SJCRH30 (cell line): ENCODE results near the gene C1orf52. TPM values are rescaled to one million over a fixed set of nuclear protein-coding genes. Genes with fewer than 3 reads are reported as not detected.

Experiments used
- DNase-seq, 2 experiments: peaks; one replicate each; pipeline ENCODE4 v3.0.0-alpha.2; 2015 to 2020
- H3K27ac ChIP-seq: fragments of 250-450 bp; sonication (Bioruptor Pico); 2 replicates; pipeline ENCODE4 v1.5.1; 2020; ENCODE audit warnings: mild to moderate bottlenecking, moderate library complexity
- H3K27me3 ChIP-seq: fragments of 250-450 bp; sonication (Bioruptor Pico); 2 replicates; pipeline ENCODE4 v1.5.1; 2020; ENCODE audit warnings: mild to moderate bottlenecking, moderate library complexity
- H3K36me3 ChIP-seq: fragments of 250-450 bp; sonication (Bioruptor Pico); 2 replicates; pipeline ENCODE4 v1.5.1; 2020; ENCODE audit warnings: mild to moderate bottlenecking, moderate library complexity
- H3K4me1 ChIP-seq: fragments of 250-450 bp; sonication (Bioruptor Pico); 2 replicates; pipeline ENCODE4 v1.5.1; 2020; ENCODE audit warnings: mild to moderate bottlenecking, moderate library complexity
- H3K4me3 ChIP-seq: fragments of 250-450 bp; sonication (Bioruptor Pico); 2 replicates; pipeline ENCODE4 v1.5.1; 2020; ENCODE audit warnings: mild to moderate bottlenecking, moderate library complexity
- H3K9me3 ChIP-seq: fragments of 250-450 bp; sonication (Bioruptor Pico); replicated peaks from 2 replicates; pipeline ENCODE4 v1.5.1; 2020; ENCODE audit warnings: mild to moderate bottlenecking, moderate library complexity
- total RNA-seq: library from RNA; depleted of rRNA; stranded (reverse); fragments of >200 nt; shearing (Covaris generic); gene quantifications from 2 replicates; pipeline ENCODE4 v1.2.3, GENCODE V29; 2014

C1orf52 gene
- total RNA-seq, 1 experiment from 2014 or later, result 21.7 TPM

- Histone ChIP-seq H3K27ac (no peak overlapping the region), H3K9me3 (no peaks in the 10 kb centered on the region), H3K4me3 (no peak overlapping the region), H3K36me3 (no peaks in the 10 kb centered on the region), H3K4me1 (no peaks in the 10 kb centered on the region), H3K27me3 (no peaks in the 10 kb centered on the region)
- DNase-seq, result no peak
Observed at GRCh38 chr1:85289207-85289847, 29.9 kb upstream of the C1orf52 start.

GRCh38 chr1:85284202-85284601, 24.7 kb upstream of the C1orf52 start:
- DNase-seq, result no peak
- H3K9me3 ChIP-seq, result no peaks in the 10 kb centered on the region
- no peaks in the 10 kb centered on the region for H3K4me1 ChIP-seq
- no peak overlapping the region for H3K27ac ChIP-seq
- no peaks in the 10 kb centered on the region for H3K27me3 ChIP-seq
- no peaks in the 10 kb centered on the region for H3K36me3 ChIP-seq
- H3K4me3 ChIP-seq, result no peak overlapping the region

GRCh38 chr1:85283475-85284199, 24.2 kb upstream of the C1orf52 start:
- Histone ChIP-seq H3K4me3 (no peak overlapping the region), H3K36me3 (no peaks in the 10 kb centered on the region), H3K4me1 (no peaks in the 10 kb centered on the region), H3K27ac (no peak overlapping the region), H3K27me3 (no peaks in the 10 kb centered on the region), H3K9me3 (no peaks in the 10 kb centered on the region)
- DNase-seq, result peak; percentile 58 to 71

GRCh38 chr1:85282424-85282823, 23.0 kb upstream of the C1orf52 start:
- no peaks in the 10 kb centered on the region for H3K36me3 ChIP-seq
- H3K9me3 ChIP-seq, result no peaks in the 10 kb centered on the region
- H3K4me1 ChIP-seq, result no peaks in the 10 kb centered on the region
- H3K4me3 ChIP-seq, result no peak overlapping the region
- H3K27ac ChIP-seq, result no peak overlapping the region
- no peak for DNase-seq
- H3K27me3 ChIP-seq, result no peaks in the 10 kb centered on the region

GRCh38 chr1:85280636-85281035, 21.2 kb upstream of the C1orf52 start:
- Histone ChIP-seq H3K4me1 (no peaks in the 10 kb centered on the region), H3K4me3 (no peak overlapping the region), H3K9me3 (no peaks in the 10 kb centered on the region), H3K27ac (no peak overlapping the region), H3K36me3 (no peaks in the 10 kb centered on the region), H3K27me3 (no peaks in the 10 kb centered on the region)
- DNase-seq, result no peak

- no peak for DNase-seq
- Histone ChIP-seq H3K27ac (no peak overlapping the region), H3K4me3 (no peak overlapping the region), H3K9me3 (no peaks in the 10 kb centered on the region), H3K36me3 (0 out of 2 replicates have a peak, but pooled peaks cover 2% of the 10 kb centered on the region), H3K27me3 (no peaks in the 10 kb centered on the region), H3K4me1 (peaks cover 5% of the 10 kb centered on the region)
Observed at GRCh38 chr1:85279458-85280080, 20.1 kb upstream of the C1orf52 start.

- no peaks in the 10 kb centered on the region for H3K9me3 ChIP-seq
- H3K27ac ChIP-seq, result no peak overlapping the region
- no peak for DNase-seq
- H3K27me3 ChIP-seq, result no peaks in the 10 kb centered on the region
- H3K36me3 ChIP-seq, result 0 out of 2 replicates have a peak, but pooled peaks cover 2% of the 10 kb centered on the region
- H3K4me1 ChIP-seq, result peaks cover 7% of the 10 kb centered on the region
- no peak overlapping the region for H3K4me3 ChIP-seq
Observed at GRCh38 chr1:85278853-85279314, 19.4 kb upstream of the C1orf52 start.

GRCh38 chr1:85277802-85278201, 18.3 kb upstream of the C1orf52 start:
- H3K27me3 ChIP-seq, result no peaks in the 10 kb centered on the region
- no peaks in the 10 kb centered on the region for H3K9me3 ChIP-seq
- H3K36me3 ChIP-seq, result 0 out of 2 replicates have a peak, but pooled peaks cover 2% of the 10 kb centered on the region
- H3K4me1 ChIP-seq, result peaks cover 7% of the 10 kb centered on the region
- H3K27ac ChIP-seq, result no peak overlapping the region
- no peak for DNase-seq
- no peak overlapping the region for H3K4me3 ChIP-seq

GRCh38 chr1:85276978-85277639, 17.6 kb upstream of the C1orf52 start:
- no peak for DNase-seq
- Histone ChIP-seq H3K4me1 (peaks cover 7% of the 10 kb centered on the region), H3K9me3 (no peaks in the 10 kb centered on the region), H3K36me3 (0 out of 2 replicates have a peak, but pooled peaks cover 2% of the 10 kb centered on the region), H3K27me3 (no peaks in the 10 kb centered on the region), H3K27ac (peak overlapping the region; percentile 0; the same call in 1 of the 2 replicates), H3K4me3 (peak overlapping the region; percentile 77)

GRCh38 chr1:85276215-85276977, 16.9 kb upstream of the C1orf52 start, which contains the start of gene BCL10:
Gene BCL10, minus strand, starts transcription at chr1:85276632. Its CDS starts 280 bp downstream, at chr1:85276352.
- Histone ChIP-seq H3K4me1 (peaks cover 7% of the 10 kb centered on the region), H3K9me3 (no peaks in the 10 kb centered on the region)
- DNase-seq, result peak; percentile 97 to 98

GRCh38 chr1:85275701-85276214, 16.3 kb upstream of the C1orf52 start:
- Histone ChIP-seq H3K4me3 (peak overlapping the region; percentile 77), H3K27me3 (no peaks in the 10 kb centered on the region), H3K9me3 (no peaks in the 10 kb centered on the region), H3K4me1 (peaks cover 7% of the 10 kb centered on the region), H3K36me3 (peaks cover 5% of the 10 kb centered on the region; the same call in 1 of the 2 replicates), H3K27ac (peak overlapping the region; percentile 62)
- peak in 1 of 2 experiments; percentile 23 for DNase-seq

More at GRCh38 chr1:85276215-85276977, 16.9 kb upstream of the C1orf52 start, which contains the start of gene BCL10:
- Histone ChIP-seq H3K27ac (peak within 1 kb of the TSS; percentile 62), H3K27me3 (no peaks in the 10 kb centered on the region), H3K36me3 (peaks cover 5% of the 10 kb centered on the region; the same call in 1 of the 2 replicates), H3K4me3 (peak within 1 kb of the TSS; percentile 77)

- Histone ChIP-seq H3K27ac (no peak overlapping the region), H3K4me1 (peaks cover 7% of the 10 kb centered on the region), H3K27me3 (no peaks in the 10 kb centered on the region), H3K36me3 (peaks cover 9% of the 10 kb centered on the region), H3K4me3 (peak overlapping the region; percentile 77), H3K9me3 (no peaks in the 10 kb centered on the region)
- peak in 1 of 2 experiments; percentile 52 for DNase-seq
Observed at GRCh38 chr1:85274969-85275453, 15.5 kb upstream of the C1orf52 start.

- Histone ChIP-seq H3K27ac (no peak overlapping the region), H3K4me1 (peaks cover 7% of the 10 kb centered on the region), H3K36me3 (peaks cover 22% of the 10 kb centered on the region), H3K27me3 (no peaks in the 10 kb centered on the region), H3K9me3 (no peaks in the 10 kb centered on the region), H3K4me3 (no peak overlapping the region)
- no peak for DNase-seq
Observed at GRCh38 chr1:85273397-85273796, 13.9 kb upstream of the C1orf52 start.
